ENCODE results near the gene PEX26.

PEX26 gene

GRCh38 chr22:18116634-18117033 is 38.8 kb downstream of the PEX26 start:
- intact Hi-C loops (cut with DNase I; ENCODE audit: low total_unique reads): no loop called here
- TF ChIP-seq, protein P1, sequence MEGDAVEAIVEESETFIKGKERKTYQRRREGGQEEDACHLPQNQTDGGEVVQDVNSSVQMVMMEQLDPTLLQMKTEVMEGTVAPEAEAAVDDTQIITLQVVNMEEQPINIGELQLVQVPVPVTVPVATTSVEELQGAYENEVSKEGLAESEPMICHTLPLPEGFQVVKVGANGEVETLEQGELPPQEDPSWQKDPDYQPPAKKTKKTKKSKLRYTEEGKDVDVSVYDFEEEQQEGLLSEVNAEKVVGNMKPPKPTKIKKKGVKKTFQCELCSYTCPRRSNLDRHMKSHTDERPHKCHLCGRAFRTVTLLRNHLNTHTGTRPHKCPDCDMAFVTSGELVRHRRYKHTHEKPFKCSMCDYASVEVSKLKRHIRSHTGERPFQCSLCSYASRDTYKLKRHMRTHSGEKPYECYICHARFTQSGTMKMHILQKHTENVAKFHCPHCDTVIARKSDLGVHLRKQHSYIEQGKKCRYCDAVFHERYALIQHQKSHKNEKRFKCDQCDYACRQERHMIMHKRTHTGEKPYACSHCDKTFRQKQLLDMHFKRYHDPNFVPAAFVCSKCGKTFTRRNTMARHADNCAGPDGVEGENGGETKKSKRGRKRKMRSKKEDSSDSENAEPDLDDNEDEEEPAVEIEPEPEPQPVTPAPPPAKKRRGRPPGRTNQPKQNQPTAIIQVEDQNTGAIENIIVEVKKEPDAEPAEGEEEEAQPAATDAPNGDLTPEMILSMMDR (IDR thresholded peaks at IDR 0.05): no peak
- no peak for DNase-seq
- H3K27me3 ChIP-seq: no peaks in the 10 kb centered on the region
- H3K27ac ChIP-seq: peak overlapping the region in 1 of 2 donors; percentile 44
- H3K4me3 ChIP-seq: no peak overlapping the region
- H3K36me3 ChIP-seq: no peaks in the 10 kb centered on the region
- H3K9me3 ChIP-seq: no peaks in the 10 kb centered on the region
- H3K4me1 ChIP-seq: peaks cover 0 to 30% (median 8%) of the 10 kb centered on the region in 4 donors

DNA sequence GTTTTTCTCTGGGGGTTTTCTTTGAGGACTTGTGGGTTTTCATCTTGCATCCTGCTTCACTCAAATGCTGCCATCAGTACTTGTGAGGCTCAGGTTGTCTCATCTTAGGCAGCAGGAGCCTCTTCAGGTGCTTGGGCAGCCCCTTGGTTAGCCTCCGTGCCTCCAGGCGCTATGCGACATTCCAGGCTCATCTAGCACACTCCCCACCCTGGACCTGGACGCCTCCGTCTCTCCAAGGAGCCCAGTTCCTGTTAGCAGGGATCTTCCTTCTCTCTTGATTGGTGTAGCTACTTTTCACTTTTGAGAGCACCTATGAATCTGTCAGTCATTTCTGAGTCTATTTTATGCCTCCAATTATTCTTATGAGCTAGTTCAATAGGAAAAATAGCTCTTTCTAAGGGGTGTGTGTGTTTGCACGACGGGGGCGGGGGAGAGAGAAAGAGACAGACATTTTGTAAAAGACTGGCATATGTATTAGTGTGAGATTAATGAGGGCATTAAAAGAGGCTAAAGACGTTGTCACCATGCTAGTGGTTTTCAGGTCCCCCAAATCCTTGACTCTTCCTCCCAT is 40.6 kb downstream of the PEX26 start:
- intact Hi-C loops (cut with DNase I; ENCODE audit: low total_unique reads): no loop called here
- TF ChIP-seq, protein P1 (IDR thresholded peaks at IDR 0.05): no peak
- Histone ChIP-seq H3K27ac (no peak overlapping the region), H3K4me1 (peaks cover 0 to 20% (median 6%) of the 10 kb centered on the region in 4 donors), H3K27me3 (no peaks in the 10 kb centered on the region), H3K9me3 (no peaks in the 10 kb centered on the region), H3K4me3 (no peak overlapping the region), H3K36me3 (no peaks in the 10 kb centered on the region)
- DNase-seq: no peak

DNA sequence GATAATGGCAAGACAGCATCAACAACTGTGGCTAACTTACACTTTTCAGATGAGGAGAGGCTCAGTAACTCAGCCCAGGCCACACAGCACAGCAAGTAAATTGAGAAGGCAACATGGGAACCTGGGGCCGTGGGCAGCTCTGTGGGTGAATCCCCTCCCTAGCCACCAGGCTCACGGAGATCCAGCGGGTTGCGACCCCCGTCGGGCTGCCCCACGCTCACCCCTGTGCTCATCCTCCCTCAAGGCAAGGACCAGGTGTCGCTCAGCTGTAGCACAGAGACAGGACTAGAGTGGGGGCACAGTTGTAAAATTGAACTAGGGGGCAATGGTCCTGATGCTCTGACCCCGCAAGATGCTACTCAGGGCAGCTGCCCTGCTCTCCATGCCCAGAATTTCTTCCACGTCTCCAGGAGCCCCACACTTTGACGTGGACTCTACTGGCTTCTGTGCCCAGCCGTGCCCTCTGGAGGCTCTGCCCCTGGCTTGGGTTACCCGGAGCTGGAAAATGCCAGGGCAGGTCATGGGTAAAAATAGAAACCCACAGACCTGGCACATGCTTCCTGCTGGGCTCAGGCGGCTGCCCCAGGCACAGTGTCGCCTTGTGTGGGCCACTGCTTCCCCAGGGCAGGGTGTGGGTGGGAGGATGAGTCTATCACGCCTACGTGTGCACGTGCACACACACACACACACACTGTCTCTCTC is 41.8 kb downstream of the PEX26 start:
- H3K9me3 ChIP-seq: no peaks in the 10 kb centered on the region
- no peak for DNase-seq
- peaks cover 0 to 4% (median 0%) of the 10 kb centered on the region in 3 donors for H3K36me3 ChIP-seq
- no peak overlapping the region for H3K27ac ChIP-seq
- intact Hi-C loops (cut with DNase I; ENCODE audit: low total_unique reads): no loop called here
- no peak overlapping the region for H3K4me3 ChIP-seq
- TF ChIP-seq, protein P1 (IDR thresholded peaks at IDR 0.05): no peak
- peaks cover 0 to 16% (median 6%) of the 10 kb centered on the region in 4 donors for H3K4me1 ChIP-seq
- H3K27me3 ChIP-seq: no peaks in the 10 kb centered on the region

DNA sequence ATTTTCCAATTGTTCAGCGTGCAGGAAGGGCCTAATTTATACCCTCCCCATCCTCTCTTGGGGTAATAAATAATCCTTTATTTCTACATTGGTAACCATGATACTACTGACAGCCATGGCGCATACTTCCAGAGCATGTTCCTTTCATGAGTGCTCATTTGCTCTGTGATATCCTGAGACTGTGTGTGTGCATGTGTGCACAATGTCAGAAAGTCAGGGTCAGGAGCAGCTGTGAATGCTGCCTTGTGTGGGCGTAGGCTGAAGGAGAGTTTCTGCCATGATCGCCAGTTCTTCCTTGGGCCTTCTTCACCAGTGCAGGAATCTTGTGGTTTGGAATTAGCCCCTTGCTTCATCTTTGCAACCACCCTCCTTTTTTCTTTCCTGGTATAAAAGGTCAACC is 43.1 kb downstream of the PEX26 start:
- DNase-seq: no peak
- Histone ChIP-seq H3K27ac (no peak overlapping the region), H3K4me3 (no peak overlapping the region), H3K4me1 (peaks cover 0 to 10% (median 6%) of the 10 kb centered on the region in 4 donors), H3K9me3 (no peaks in the 10 kb centered on the region), H3K36me3 (peaks cover 0 to 4% (median 0%) of the 10 kb centered on the region in 3 donors), H3K27me3 (no peaks in the 10 kb centered on the region)
- intact Hi-C loops (cut with DNase I; ENCODE audit: low total_unique reads): no loop called here
- TF ChIP-seq, protein P1 (IDR thresholded peaks at IDR 0.05): no peak

DNA sequence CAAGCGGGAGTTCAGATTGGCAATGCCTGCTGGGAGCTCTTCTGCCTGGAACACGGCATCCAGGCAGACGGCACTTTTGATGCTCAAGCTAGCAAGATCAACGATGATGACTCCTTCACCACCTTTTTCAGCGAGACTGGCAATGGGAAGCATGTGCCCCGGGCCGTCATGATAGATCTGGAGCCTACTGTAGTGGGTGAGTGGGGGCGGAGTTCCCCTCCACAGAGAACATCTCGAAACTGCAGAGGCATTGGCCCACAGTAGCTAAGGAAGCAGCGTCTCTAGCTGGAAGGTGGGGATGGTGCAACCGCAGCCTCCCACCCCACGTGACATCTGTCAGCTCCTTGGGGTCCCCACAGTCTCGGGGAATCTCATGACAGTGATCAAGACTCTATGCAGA is 43.7 kb downstream of the PEX26 start:
- H3K9me3 ChIP-seq: no peaks in the 10 kb centered on the region
- peaks cover 0 to 9% (median 3%) of the 10 kb centered on the region in 3 donors for H3K36me3 ChIP-seq
- intact Hi-C loops (cut with DNase I; ENCODE audit: low total_unique reads): no loop called here
- H3K4me3 ChIP-seq: no peak overlapping the region
- peaks cover 0 to 10% (median 6%) of the 10 kb centered on the region in 4 donors for H3K4me1 ChIP-seq
- no peaks in the 10 kb centered on the region for H3K27me3 ChIP-seq
- no peak overlapping the region for H3K27ac ChIP-seq
- no peak for DNase-seq
- TF ChIP-seq, protein P1 (IDR thresholded peaks at IDR 0.05): no peak

Measured in tibial artery (tissue), 4 donors.